ENCODE results near the gene VGLL2. TPM values are rescaled to one million over a fixed set of nuclear protein-coding genes. Genes with fewer than 3 reads are reported as not detected.

Gene VGLL2
- polyA plus RNA-seq, 2 of the 4 experiments (the other 2 are of a cell fraction), result not detected

DNA sequence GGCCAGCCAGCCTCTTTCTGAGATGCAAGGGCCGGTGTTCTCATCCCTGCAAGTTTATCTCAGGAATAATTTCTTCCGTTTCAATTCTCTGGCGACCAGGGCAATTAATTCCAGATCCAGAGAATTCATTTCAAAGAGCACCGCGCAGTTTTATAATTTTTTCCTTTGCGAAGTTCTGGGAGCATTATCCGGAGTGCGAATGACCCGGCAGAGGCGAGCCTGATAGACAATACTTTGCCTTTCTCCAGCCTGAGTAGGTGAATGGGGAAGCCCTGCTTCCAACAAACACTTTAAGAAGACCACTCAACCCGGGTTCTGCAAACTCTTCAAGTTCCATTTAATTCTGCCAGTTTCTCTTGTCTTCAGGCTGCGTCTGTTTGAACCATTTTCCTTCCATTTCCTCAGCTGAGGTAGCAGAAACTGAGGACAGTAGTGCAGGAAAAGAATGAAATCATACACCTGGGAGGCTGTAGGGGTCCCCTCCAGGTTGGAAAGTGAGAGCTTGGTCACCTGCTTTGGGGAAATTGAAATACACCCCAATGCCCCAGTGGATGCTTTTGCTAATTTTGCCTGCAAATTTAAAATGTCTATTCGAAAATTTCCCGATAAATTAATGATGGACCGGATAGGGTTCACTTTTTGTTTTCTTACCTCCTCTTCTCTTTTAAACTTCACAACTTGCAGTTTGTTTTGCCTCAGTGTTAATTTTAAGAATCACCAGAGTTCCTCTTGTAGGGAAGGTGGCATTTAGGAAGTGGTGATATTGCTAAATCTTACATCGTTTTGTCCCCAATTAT is 1.1 kb downstream of the VGLL2 start:
- Histone ChIP-seq H3K27ac (no peak overlapping the region), H3K4me1 (no peaks in the 10 kb centered on the region), H3K9me3 (no peaks in the 10 kb centered on the region), H3K4me3 (no peak overlapping the region), H3K4me2 (no peak overlapping the region; the same call in 2 of the 3 replicates)
- POLR2A ChIA-PET, result no interaction called here
- 67% methylated on average over 16 of the region's 16 CpGs for WGBS (ENCODE audit: missing lambda C conversion rate)
- FAIRE-seq (no peak), DNase-seq (ENCODE audit: low read depth in 1 of 2, low spot score in 1 of 2) (no peak), ATAC-seq (no peak)
- TF ChIP-seq CEBPB (IDR thresholded peaks at IDR 0.05), result no peak
- TF ChIP-seq JUN (IDR thresholded peaks at IDR 0.05), result no peak
- no peak for TF ChIP-seq ZNF302 (CRISPR knock-in tag; IDR thresholded peaks at IDR 0.05)
- CTCF ChIA-PET, result interaction anchor here (0.8 kb wide), 1 partner anchor 14 kb away, joined by 3 read pairs; no protein-coding TSS in a partner anchor

DNA sequence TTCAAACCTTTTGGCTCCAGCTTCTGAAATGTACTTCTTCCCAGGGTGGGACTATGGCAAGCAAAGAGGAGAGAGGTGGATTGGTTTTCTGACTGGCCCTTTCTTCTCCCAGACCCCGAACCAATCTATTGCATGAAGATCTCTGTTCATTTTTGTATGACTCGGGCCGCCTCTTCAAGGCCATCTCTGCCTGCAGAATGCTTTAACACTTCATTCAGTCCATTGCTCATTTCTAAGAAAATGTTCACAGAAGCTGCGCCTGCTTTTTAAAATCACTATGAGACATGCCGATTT is 1.6 kb downstream of the VGLL2 start:
- TF ChIP-seq HEYL (CRISPR knock-in tag; IDR thresholded peaks at IDR 0.05), result no peak
- TF ChIP-seq GATA3 (IDR thresholded peaks at IDR 0.05; ENCODE audit: borderline replicate concordance), result no peak
- no peak for TF ChIP-seq POLR2AphosphoS2 (conservative IDR thresholded peaks at IDR 0.05; ENCODE audit: low read length)
- TF ChIP-seq EHMT2 (IDR thresholded peaks at IDR 0.05; ENCODE audit: low read depth), result no peak
- no peak for TF ChIP-seq NPAS2 (CRISPR knock-in tag; IDR thresholded peaks at IDR 0.05; ENCODE audit: borderline replicate concordance)
- no peak for TF ChIP-seq RCOR1 (IDR thresholded peaks at IDR 0.05; ENCODE audit: low read depth, low read length)
- TF ChIP-seq, protein P1, sequence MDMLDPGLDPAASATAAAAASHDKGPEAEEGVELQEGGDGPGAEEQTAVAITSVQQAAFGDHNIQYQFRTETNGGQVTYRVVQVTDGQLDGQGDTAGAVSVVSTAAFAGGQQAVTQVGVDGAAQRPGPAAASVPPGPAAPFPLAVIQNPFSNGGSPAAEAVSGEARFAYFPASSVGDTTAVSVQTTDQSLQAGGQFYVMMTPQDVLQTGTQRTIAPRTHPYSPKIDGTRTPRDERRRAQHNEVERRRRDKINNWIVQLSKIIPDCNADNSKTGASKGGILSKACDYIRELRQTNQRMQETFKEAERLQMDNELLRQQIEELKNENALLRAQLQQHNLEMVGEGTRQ (IDR thresholded peaks at IDR 0.05), result no peak
- TF ChIP-seq KDM5A (IDR thresholded peaks at IDR 0.05), result no peak
- TF ChIP-seq FOSB (CRISPR knock-in tag; IDR thresholded peaks at IDR 0.05), result no peak
- no peak for TF ChIP-seq RNF2 (IDR thresholded peaks at IDR 0.05; ENCODE audit: borderline replicate concordance, low read depth)
- TF ChIP-seq SREBF2 (IDR thresholded peaks at IDR 0.05), result no peak
- TF ChIP-seq, protein P2, sequence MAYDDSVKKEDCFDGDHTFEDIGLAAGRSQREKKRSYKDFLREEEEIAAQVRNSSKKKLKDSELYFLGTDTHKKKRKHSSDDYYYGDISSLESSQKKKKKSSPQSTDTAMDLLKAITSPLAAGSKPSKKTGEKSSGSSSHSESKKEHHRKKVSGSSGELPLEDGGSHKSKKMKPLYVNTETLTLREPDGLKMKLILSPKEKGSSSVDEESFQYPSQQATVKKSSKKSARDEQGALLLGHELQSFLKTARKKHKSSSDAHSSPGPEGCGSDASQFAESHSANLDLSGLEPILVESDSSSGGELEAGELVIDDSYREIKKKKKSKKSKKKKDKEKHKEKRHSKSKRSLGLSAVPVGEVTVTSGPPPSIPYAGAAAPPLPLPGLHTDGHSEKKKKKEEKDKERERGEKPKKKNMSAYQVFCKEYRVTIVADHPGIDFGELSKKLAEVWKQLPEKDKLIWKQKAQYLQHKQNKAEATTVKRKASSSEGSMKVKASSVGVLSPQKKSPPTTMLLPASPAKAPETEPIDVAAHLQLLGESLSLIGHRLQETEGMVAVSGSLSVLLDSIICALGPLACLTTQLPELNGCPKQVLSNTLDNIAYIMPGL (CRISPR knock-in tag; IDR thresholded peaks at IDR 0.05; ENCODE audit: borderline replicate concordance), result no peak
- TF ChIP-seq ZNF302 (CRISPR knock-in tag; IDR thresholded peaks at IDR 0.05), result no peak
- 38% methylated on average over 5 of the region's 5 CpGs for WGBS (ENCODE audit: missing lambda C conversion rate)
- Histone ChIP-seq H3K4me3 (no peak overlapping the region), H3K4me2 (no peak overlapping the region), H3K27ac (no peak overlapping the region), H3K4me1 (no peaks in the 10 kb centered on the region), H3K9me3 (no peaks in the 10 kb centered on the region)
- ATAC-seq (no peak), FAIRE-seq (no peak), DNase-seq (ENCODE audit: low read depth in 1 of 2, low spot score in 1 of 2) (no peak)
- CTCF ChIA-PET, result interaction anchor here (0.8 kb wide), 1 partner anchor 13 kb away, joined by 3 read pairs; no protein-coding TSS in a partner anchor
- POLR2A ChIA-PET, result no interaction called here

DNA sequence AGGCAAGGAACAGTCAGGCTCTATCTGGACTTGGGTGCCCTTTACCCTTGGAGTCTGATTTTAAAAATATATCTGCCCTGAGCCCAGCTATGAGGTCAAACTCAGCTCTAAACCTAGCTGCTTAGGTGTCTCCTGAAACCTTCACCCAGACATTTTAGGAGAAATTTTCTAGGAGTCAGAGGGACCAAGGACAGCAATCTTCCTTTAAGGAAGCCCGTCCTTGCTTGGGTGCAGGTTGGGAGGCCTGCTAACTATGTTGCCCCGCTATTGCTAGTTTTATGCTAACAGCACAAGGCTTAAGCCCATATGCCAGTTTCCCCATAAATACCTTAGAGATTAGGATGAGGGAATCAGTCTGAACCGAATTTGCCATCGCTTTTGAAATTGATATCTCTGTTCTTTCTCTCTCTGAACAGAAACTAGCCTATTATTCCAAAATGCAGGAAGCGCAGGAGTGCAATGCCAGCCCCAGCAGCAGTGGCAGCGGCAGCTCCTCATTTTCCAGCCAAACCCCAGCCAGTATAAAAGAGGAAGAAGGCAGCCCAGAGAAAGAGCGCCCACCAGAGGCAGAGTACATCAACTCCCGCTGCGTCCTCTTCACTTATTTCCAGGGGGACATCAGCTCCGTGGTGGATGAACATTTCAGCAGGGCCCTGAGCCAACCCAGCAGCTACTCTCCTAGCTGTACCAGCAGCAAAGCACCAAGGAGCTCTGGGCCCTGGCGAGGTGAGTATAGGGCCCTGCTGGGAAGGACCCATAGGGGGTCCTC is 2.6 kb downstream of the VGLL2 start:
- H3K27ac ChIP-seq, result no peak overlapping the region
- no peak overlapping the region for H3K4me2 ChIP-seq
- no peaks in the 10 kb centered on the region for H3K4me1 ChIP-seq
- ChIA-PET POLR2A (no interaction called here), CTCF (interaction anchor here (0.8 to 1.1 kb wide), 2 partner anchors 11 to 12 kb away, joined by 3 read pairs; no protein-coding TSS in a partner anchor)
- DNase-seq (ENCODE audit: low read depth in 1 of 2, low spot score in 1 of 2) (no peak), FAIRE-seq (no peak), ATAC-seq (no peak)
- WGBS (ENCODE audit: missing lambda C conversion rate), result 26% methylated on average over 9 of the region's 11 CpGs
- no peaks in the 10 kb centered on the region for H3K9me3 ChIP-seq
- H3K4me3 ChIP-seq, result no peak overlapping the region
- TF ChIP-seq CHD4 (IDR thresholded peaks at IDR 0.05; ENCODE audit: borderline replicate concordance) (no peak), JUN (IDR thresholded peaks at IDR 0.05) (no peak), RFX5 (IDR thresholded peaks at IDR 0.05) (no peak), HEYL (CRISPR knock-in tag; IDR thresholded peaks at IDR 0.05) (no peak), NR3C1 (IDR thresholded peaks at IDR 0.05) (no peak), KDM1A (IDR thresholded peaks at IDR 0.05; ENCODE audit: low read depth) (no peak), KDM5A (IDR thresholded peaks at IDR 0.05) (no peak), RCOR1 (IDR thresholded peaks at IDR 0.05; ENCODE audit: low read depth, low read length) (no peak), PHF8 (IDR thresholded peaks at IDR 0.05; ENCODE audit: borderline replicate concordance, low read depth) (no peak), RAD21 (conservative IDR thresholded peaks at IDR 0.05 in 1 of 2, IDR thresholded peaks at IDR 0.05 in 1 of 2) (no peak), CEBPB (IDR thresholded peaks at IDR 0.05) (no peak), POLR2A (IDR thresholded peaks at IDR 0.05; ENCODE audit: low read length) (no peak)
- TF ChIP-seq, protein P3, sequence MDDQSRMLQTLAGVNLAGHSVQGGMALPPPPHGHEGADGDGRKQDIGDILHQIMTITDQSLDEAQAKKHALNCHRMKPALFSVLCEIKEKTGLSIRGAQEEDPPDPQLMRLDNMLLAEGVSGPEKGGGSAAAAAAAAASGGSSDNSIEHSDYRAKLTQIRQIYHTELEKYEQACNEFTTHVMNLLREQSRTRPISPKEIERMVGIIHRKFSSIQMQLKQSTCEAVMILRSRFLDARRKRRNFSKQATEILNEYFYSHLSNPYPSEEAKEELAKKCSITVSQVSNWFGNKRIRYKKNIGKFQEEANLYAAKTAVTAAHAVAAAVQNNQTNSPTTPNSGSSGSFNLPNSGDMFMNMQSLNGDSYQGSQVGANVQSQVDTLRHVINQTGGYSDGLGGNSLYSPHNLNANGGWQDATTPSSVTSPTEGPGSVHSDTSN (IDR thresholded peaks at IDR 0.05), result no peak
- TF ChIP-seq, protein P4, sequence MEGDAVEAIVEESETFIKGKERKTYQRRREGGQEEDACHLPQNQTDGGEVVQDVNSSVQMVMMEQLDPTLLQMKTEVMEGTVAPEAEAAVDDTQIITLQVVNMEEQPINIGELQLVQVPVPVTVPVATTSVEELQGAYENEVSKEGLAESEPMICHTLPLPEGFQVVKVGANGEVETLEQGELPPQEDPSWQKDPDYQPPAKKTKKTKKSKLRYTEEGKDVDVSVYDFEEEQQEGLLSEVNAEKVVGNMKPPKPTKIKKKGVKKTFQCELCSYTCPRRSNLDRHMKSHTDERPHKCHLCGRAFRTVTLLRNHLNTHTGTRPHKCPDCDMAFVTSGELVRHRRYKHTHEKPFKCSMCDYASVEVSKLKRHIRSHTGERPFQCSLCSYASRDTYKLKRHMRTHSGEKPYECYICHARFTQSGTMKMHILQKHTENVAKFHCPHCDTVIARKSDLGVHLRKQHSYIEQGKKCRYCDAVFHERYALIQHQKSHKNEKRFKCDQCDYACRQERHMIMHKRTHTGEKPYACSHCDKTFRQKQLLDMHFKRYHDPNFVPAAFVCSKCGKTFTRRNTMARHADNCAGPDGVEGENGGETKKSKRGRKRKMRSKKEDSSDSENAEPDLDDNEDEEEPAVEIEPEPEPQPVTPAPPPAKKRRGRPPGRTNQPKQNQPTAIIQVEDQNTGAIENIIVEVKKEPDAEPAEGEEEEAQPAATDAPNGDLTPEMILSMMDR (IDR thresholded peaks at IDR 0.05), result no peak
- TF ChIP-seq, protein P5, sequence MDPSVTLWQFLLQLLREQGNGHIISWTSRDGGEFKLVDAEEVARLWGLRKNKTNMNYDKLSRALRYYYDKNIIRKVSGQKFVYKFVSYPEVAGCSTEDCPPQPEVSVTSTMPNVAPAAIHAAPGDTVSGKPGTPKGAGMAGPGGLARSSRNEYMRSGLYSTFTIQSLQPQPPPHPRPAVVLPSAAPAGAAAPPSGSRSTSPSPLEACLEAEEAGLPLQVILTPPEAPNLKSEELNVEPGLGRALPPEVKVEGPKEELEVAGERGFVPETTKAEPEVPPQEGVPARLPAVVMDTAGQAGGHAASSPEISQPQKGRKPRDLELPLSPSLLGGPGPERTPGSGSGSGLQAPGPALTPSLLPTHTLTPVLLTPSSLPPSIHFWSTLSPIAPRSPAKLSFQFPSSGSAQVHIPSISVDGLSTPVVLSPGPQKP (IDR thresholded peaks at IDR 0.05; ENCODE audit: low read depth, low read length), result no peak

Measured in A549 (cell line).